HepG2 (cell line): ENCODE data around the gene RARA. TPM values are rescaled to one million over a fixed set of nuclear protein-coding genes. Genes with fewer than 3 reads are reported as not detected.

Experiments used
- FOXK1 ChIP-seq: sonication (generic); formaldehyde crosslinking; IDR thresholded peaks from 2 replicates; pipeline ENCODE4 v1.4.0; 2020; ENCODE audit warnings: low read depth, missing genetic modification reagents, borderline replicate concordance
- MATR3 ChIP-seq: sonication (generic); formaldehyde crosslinking; IDR thresholded peaks from 2 replicates; pipeline ENCODE4 v1.4.0; 2020; ENCODE audit warnings: missing genetic modification reagents
- MYNN ChIP-seq: sonication (generic); formaldehyde crosslinking; IDR thresholded peaks from 2 replicates; pipeline ENCODE4 v1.4.0; 2020; ENCODE audit warnings: mild to moderate bottlenecking, low read depth, missing genetic modification reagents
- RXRA ChIP-seq: sonication (generic); formaldehyde crosslinking; IDR thresholded peaks from 2 replicates; pipeline ENCODE4 v1.5.1; 2020; ENCODE audit warnings: missing genetic modification reagents
- SRSF4 ChIP-seq: fragments of 200-400 bp; formaldehyde crosslinking; IDR thresholded peaks from one replicate; pipeline ENCODE4 v1.6.1; 2018; ENCODE audit warnings: mild to moderate bottlenecking, low read depth, low read length, moderate library complexity; ENCODE audit not compliant: poor library complexity, severe bottlenecking
- THAP11 ChIP-seq: IDR thresholded peaks from 2 replicates; pipeline ENCODE4 v1.6.1; 2016; ENCODE audit warnings: missing biosample characterization, missing genetic modification reagents
- ZNF275 ChIP-seq: sonication (generic); formaldehyde crosslinking; IDR thresholded peaks from 2 replicates; pipeline ENCODE4 v1.8.0; 2022; ENCODE audit warnings: missing genetic modification reagents, mild to moderate bottlenecking, inconsistent platforms, borderline replicate concordance
- ZNF639 ChIP-seq: conservative IDR thresholded peaks from 2 replicates; pipeline ENCODE4 v1.6.1; 2018; ENCODE audit warnings: missing genetic modification reagents
- ZNF720 ChIP-seq: sonication (generic); formaldehyde crosslinking; IDR thresholded peaks from 2 replicates; pipeline ENCODE4 v1.4.0; 2020; ENCODE audit warnings: missing genetic modification reagents
- polyA plus RNA-seq, 8 experiments: library from polyadenylated mRNA; depleted of rRNA in 3 of 8; stranded (reverse) in 7 of 8; unstranded in 1 of 8; fragments of >200 nt; fragmentation: Illumina TruSeq in 4 of 8; extraction: Trizol in 4 of 8; gene quantifications; 2 replicates each; pipeline versions ENCODE4 v1.2.1 to v1.2.3, GENCODE V29; 2011 to 2016; ENCODE audit warnings: low read depth in 4 of 8, missing spikeins in 1 of 8, mixed read lengths in 1 of 8; ENCODE audit not compliant: insufficient read depth in 1 of 8
- total RNA-seq, 5 experiments: library from RNA; depleted of rRNA; stranded (reverse); fragments of >200 nt; fragmentation: Illumina TruSeq; extraction: Trizol; gene quantifications; 2 replicates each; pipeline ENCODE4 v1.2.3, GENCODE V29; 2016; ENCODE audit warnings: low read depth in 1 of 5
- TF ChIP-seq, protein P1 (sequence below): IDR thresholded peaks from 2 replicates; pipeline ENCODE4 v1.4.0; 2020; ENCODE audit warnings: mild to moderate bottlenecking, missing genetic modification reagents
- TF ChIP-seq, protein P2 (sequence below): sonication (generic); formaldehyde crosslinking; IDR thresholded peaks from 2 replicates; pipeline ENCODE4 v1.5.1; 2020; ENCODE audit warnings: missing genetic modification reagents, mild to moderate bottlenecking, borderline replicate concordance

Gene RARA
- total and polyA plus RNA-seq, 2 of the 13 experiments (the other 11 are each of a cell fraction or from before 2014, with no cell fraction given): 6.4 to 8.6 TPM

- TF ChIP-seq THAP11 (CRISPR knock-in tag) (no peak; the same call in 1 of the 2 replicates), MATR3 (CRISPR knock-in tag) (no peak), ZNF720 (CRISPR knock-in tag) (no peak), MYNN (CRISPR knock-in tag) (no peak), RXRA (no peak; the same call in 1 of the 2 replicates), SRSF4 (no peak), ZNF275 (no peak), ZNF639 (no peak), FOXK1 (no peak)
- TF ChIP-seq, protein P1, sequence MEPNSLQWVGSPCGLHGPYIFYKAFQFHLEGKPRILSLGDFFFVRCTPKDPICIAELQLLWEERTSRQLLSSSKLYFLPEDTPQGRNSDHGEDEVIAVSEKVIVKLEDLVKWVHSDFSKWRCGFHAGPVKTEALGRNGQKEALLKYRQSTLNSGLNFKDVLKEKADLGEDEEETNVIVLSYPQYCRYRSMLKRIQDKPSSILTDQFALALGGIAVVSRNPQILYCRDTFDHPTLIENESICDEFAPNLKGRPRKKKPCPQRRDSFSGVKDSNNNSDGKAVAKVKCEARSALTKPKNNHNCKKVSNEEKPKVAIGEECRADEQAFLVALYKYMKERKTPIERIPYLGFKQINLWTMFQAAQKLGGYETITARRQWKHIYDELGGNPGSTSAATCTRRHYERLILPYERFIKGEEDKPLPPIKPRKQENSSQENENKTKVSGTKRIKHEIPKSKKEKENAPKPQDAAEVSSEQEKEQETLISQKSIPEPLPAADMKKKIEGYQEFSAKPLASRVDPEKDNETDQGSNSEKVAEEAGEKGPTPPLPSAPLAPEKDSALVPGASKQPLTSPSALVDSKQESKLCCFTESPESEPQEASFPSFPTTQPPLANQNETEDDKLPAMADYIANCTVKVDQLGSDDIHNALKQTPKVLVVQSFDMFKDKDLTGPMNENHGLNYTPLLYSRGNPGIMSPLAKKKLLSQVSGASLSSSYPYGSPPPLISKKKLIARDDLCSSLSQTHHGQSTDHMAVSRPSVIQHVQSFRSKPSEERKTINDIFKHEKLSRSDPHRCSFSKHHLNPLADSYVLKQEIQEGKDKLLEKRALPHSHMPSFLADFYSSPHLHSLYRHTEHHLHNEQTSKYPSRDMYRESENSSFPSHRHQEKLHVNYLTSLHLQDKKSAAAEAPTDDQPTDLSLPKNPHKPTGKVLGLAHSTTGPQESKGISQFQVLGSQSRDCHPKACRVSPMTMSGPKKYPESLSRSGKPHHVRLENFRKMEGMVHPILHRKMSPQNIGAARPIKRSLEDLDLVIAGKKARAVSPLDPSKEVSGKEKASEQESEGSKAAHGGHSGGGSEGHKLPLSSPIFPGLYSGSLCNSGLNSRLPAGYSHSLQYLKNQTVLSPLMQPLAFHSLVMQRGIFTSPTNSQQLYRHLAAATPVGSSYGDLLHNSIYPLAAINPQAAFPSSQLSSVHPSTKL (CRISPR knock-in tag): no peak
- TF ChIP-seq, protein P2, sequence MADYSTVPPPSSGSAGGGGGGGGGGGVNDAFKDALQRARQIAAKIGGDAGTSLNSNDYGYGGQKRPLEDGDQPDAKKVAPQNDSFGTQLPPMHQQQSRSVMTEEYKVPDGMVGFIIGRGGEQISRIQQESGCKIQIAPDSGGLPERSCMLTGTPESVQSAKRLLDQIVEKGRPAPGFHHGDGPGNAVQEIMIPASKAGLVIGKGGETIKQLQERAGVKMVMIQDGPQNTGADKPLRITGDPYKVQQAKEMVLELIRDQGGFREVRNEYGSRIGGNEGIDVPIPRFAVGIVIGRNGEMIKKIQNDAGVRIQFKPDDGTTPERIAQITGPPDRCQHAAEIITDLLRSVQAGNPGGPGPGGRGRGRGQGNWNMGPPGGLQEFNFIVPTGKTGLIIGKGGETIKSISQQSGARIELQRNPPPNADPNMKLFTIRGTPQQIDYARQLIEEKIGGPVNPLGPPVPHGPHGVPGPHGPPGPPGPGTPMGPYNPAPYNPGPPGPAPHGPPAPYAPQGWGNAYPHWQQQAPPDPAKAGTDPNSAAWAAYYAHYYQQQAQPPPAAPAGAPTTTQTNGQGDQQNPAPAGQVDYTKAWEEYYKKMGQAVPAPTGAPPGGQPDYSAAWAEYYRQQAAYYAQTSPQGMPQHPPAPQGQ (CRISPR knock-in tag): no peak
These were observed 33.0 kb downstream of the RARA start (continued) for GRCh38 chr17:40341808-40342503.
